Measurements from ENCODE around the gene RAX2. TPM values are rescaled to one million over a fixed set of nuclear protein-coding genes. Genes with fewer than 3 reads are reported as not detected.

The RAX2 gene
- not detected in 2 replicates for total RNA-seq
- 0.22 TPM in 1 of 2 replicates, not detected in the other for polyA plus RNA-seq

- no peaks in the 10 kb centered on the region for H3K9me2 ChIP-seq (replicated peaks; ENCODE audit: insufficient read depth)
- no peak within 1 kb of the TSS for H3K27ac ChIP-seq
- WGBS (ENCODE audit: low lambda C conversion rate, missing lambda C conversion rate): 66% methylated on average over 19 of the region's 23 CpGs
- H3K27me3 ChIP-seq: no peaks in the 10 kb centered on the region
- H3K79me2 ChIP-seq: no peaks in the 10 kb centered on the region
- no peak within 1 kb of the TSS for H3K4me2 ChIP-seq
- H4K20me1 ChIP-seq (ENCODE audit: insufficient read depth, poor library complexity, severe bottlenecking): no peaks in the 10 kb centered on the region
- H3K4me3 ChIP-seq: no peak within 1 kb of the TSS
- no peaks in the 10 kb centered on the region for H3K9me3 ChIP-seq (ENCODE audit: low read depth)
- no peak for TF ChIP-seq EZH2phosphoT487 (IDR thresholded peaks at IDR 0.05; ENCODE audit: low read depth, severe bottlenecking, unreplicated experiment)
- TF ChIP-seq CTCF (IDR thresholded peaks at IDR 0.05; ENCODE audit: poor library complexity): no peak
- no peak for TF ChIP-seq EZH2 (IDR thresholded peaks at IDR 0.05; ENCODE audit: borderline replicate concordance)
- no peaks in the 10 kb centered on the region for H3K36me3 ChIP-seq (replicated peaks; ENCODE audit: insufficient read depth, low read depth)
- DNase-seq (ENCODE audit: low spot score): no peak
- no peaks in the 10 kb centered on the region for H3K4me1 ChIP-seq (ENCODE audit: insufficient read depth)
- H2AFZ ChIP-seq: no peak within 1 kb of the TSS
These were observed at the start of gene RAX2 for GRCh38 chr19:3771906-3772455. RAX2 (minus strand) TSS chr19:3772228; CDS start chr19:3771742, 486 bp downstream.

DNA sequence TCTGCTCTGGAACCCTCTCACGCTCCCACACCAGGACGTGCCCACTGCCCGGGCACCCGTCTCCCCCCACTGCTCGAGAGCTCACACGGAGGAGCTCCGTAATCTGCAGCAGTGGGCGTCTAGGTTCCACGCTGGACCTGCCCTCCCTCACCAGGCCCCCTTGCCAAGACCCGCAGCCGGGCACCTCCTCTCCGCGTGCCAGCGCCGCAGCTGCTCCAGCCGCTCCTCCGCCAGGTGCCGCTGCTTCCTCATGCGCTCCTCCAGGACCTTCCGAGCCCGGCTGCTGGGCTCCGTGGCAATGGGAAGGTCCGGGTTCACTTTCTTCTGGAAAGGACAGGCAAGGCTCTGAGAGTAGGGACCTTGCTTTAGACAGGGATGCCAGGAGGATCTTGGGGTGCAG, 49.1 kb upstream of the RAX2 start:
- 91% methylated on average over 17 of the region's 23 CpGs for WGBS (ENCODE audit: low lambda C conversion rate, missing lambda C conversion rate)
- no peak overlapping the region for H3K27ac ChIP-seq
- H3K36me3 ChIP-seq (replicated peaks; ENCODE audit: insufficient read depth, low read depth): no peaks in the 10 kb centered on the region
- H3K4me1 ChIP-seq (ENCODE audit: insufficient read depth): no peaks in the 10 kb centered on the region
- no peaks in the 10 kb centered on the region for H3K9me3 ChIP-seq (ENCODE audit: low read depth)
- H3K4me2 ChIP-seq: no peak overlapping the region
- DNase-seq (ENCODE audit: low spot score): no peak
- TF ChIP-seq EZH2 (IDR thresholded peaks at IDR 0.05; ENCODE audit: borderline replicate concordance) (no peak), EZH2phosphoT487 (IDR thresholded peaks at IDR 0.05; ENCODE audit: low read depth, severe bottlenecking, unreplicated experiment) (no peak), CTCF (IDR thresholded peaks at IDR 0.05; ENCODE audit: poor library complexity) (no peak)
- no peak overlapping the region for H2AFZ ChIP-seq
- H4K20me1 ChIP-seq (ENCODE audit: insufficient read depth, poor library complexity, severe bottlenecking): no peaks in the 10 kb centered on the region
- H3K9me2 ChIP-seq (replicated peaks; ENCODE audit: insufficient read depth): no peaks in the 10 kb centered on the region
- no peaks in the 10 kb centered on the region for H3K27me3 ChIP-seq
- no peaks in the 10 kb centered on the region for H3K79me2 ChIP-seq
- H3K4me3 ChIP-seq: no peak overlapping the region

GRCh38 chr19:3819989-3820388, 48.0 kb upstream of the RAX2 start:
- H3K27ac ChIP-seq: no peak overlapping the region

More at GRCh38 chr19:3819989-3820388, 48.0 kb upstream of the RAX2 start:
- Histone ChIP-seq H3K27me3 (no peaks in the 10 kb centered on the region), H4K20me1 (ENCODE audit: insufficient read depth, poor library complexity, severe bottlenecking) (no peaks in the 10 kb centered on the region), H3K4me1 (ENCODE audit: insufficient read depth) (no peaks in the 10 kb centered on the region), H3K4me3 (no peak overlapping the region), H3K9me2 (replicated peaks; ENCODE audit: insufficient read depth) (no peaks in the 10 kb centered on the region), H3K79me2 (no peaks in the 10 kb centered on the region), H3K9me3 (ENCODE audit: low read depth) (no peaks in the 10 kb centered on the region), H2AFZ (no peak overlapping the region), H3K4me2 (no peak overlapping the region), H3K36me3 (replicated peaks; ENCODE audit: insufficient read depth, low read depth) (no peaks in the 10 kb centered on the region)
- DNase-seq (ENCODE audit: low spot score): no peak
- TF ChIP-seq EZH2 (IDR thresholded peaks at IDR 0.05; ENCODE audit: borderline replicate concordance) (no peak), EZH2phosphoT487 (IDR thresholded peaks at IDR 0.05; ENCODE audit: low read depth, severe bottlenecking, unreplicated experiment) (no peak), CTCF (IDR thresholded peaks at IDR 0.05; ENCODE audit: poor library complexity) (no peak)
- 92% methylated on average over 19 of the region's 19 CpGs for WGBS (ENCODE audit: low lambda C conversion rate, missing lambda C conversion rate)

All from hepatocyte (in vitro differentiated cells).